GM18505 (cell line): ENCODE data around the gene TRAF2.
"Not testable (repeated sequence)": the region's sequence is repeated elsewhere in the genome, so short reads cannot be mapped to it uniquely, and the experiment has no call there.

ENCODE experiments used
- ATAC-seq: cut with Tn5 transposase; IDR thresholded peaks from one replicate; pipeline ENCODE4 v1.9.1; 2021; ENCODE audit not compliant: unreplicated experiment
- POLR2A ChIP-seq: IDR thresholded peaks from 4 replicates; pipeline ENCODE4 v1.6.1; 2011; ENCODE audit warnings: borderline replicate concordance; ENCODE audit not compliant: insufficient read depth, insufficient read length; ENCODE audit errors: extremely low read depth

TRAF2 gene

GRCh38 chr9:136876476-136876875 lies 9.8 kb upstream of the TRAF2 start:
- no peak for TF ChIP-seq POLR2A

GRCh38 chr9:136880651-136881050 lies 5.7 kb upstream of the TRAF2 start:
- no peak for ATAC-seq

More at GRCh38 chr9:136876476-136876875, 9.8 kb upstream of the TRAF2 start:
- ATAC-seq: no peak

GRCh38 chr9:136881691-136882108 lies 4.6 kb upstream of the TRAF2 start:
- ATAC-seq: no peak
- TF ChIP-seq POLR2A: peak; percentile 43

More at GRCh38 chr9:136880651-136881050, 5.7 kb upstream of the TRAF2 start:
- no peak for TF ChIP-seq POLR2A

- TF ChIP-seq POLR2A: peak; percentile 41
- no peak for ATAC-seq
These were observed 4.0 kb upstream of the TRAF2 start for GRCh38 chr9:136882109-136882946.

- ATAC-seq: not testable (repeated sequence)
These were observed 3.4 kb upstream of the TRAF2 start for GRCh38 chr9:136882947-136883283.

- ATAC-seq: not testable (repeated sequence)
These were observed 2.6 kb upstream of the TRAF2 start for GRCh38 chr9:136883670-136884069.

GRCh38 chr9:136886610-136887597 lies 588 bp downstream of the TRAF2 start:
- no peak for TF ChIP-seq POLR2A
- ATAC-seq: peak; percentile 19

- no peak for ATAC-seq
- TF ChIP-seq POLR2A: no peak
These were observed 2.1 kb downstream of the TRAF2 start for GRCh38 chr9:136888454-136888853.

GRCh38 chr9:136889858-136890257 lies 3.5 kb downstream of the TRAF2 start:
- no peak for ATAC-seq
- no peak for TF ChIP-seq POLR2A

- TF ChIP-seq POLR2A: no peak
- ATAC-seq: no peak
These were observed 4.3 kb downstream of the TRAF2 start for GRCh38 chr9:136890661-136891060.

GRCh38 chr9:136896027-136896426 lies 9.7 kb downstream of the TRAF2 start:
- no peak for ATAC-seq
- TF ChIP-seq POLR2A: no peak

- TF ChIP-seq POLR2A: no peak
- ATAC-seq: no peak
These were observed 12.3 kb downstream of the TRAF2 start for GRCh38 chr9:136898483-136899100.

GRCh38 chr9:136899196-136899595 lies 12.9 kb downstream of the TRAF2 start:
- peak; percentile 12 for TF ChIP-seq POLR2A
- no peak for ATAC-seq
